ENCODE data around the gene DACH1. TPM values are rescaled to one million over a fixed set of nuclear protein-coding genes. Genes with fewer than 3 reads are reported as not detected.

The DACH1 gene
- total and polyA plus RNA-seq, 2 of the 8 experiments (the other 6 are each of a cell fraction or from before 2014, with no cell fraction given): 0.12 to 0.67 TPM

- TF ChIP-seq RNF2 (IDR thresholded peaks at IDR 0.05; ENCODE audit: borderline replicate concordance, low read depth, low read length, missing control alignments, poor library complexity, severe bottlenecking) (no peak), GTF2F1 (IDR thresholded peaks at IDR 0.05; ENCODE audit: borderline replicate concordance, low read depth, low read length) (no peak), KDM5A (IDR thresholded peaks at IDR 0.05; ENCODE audit: low read length) (no peak), POLR2AphosphoS5 (IDR thresholded peaks at IDR 0.05; ENCODE audit: low read depth, low read length) (no peak)
Measured at GRCh38 chr13:71853725-71854124, 13.3 kb downstream of the DACH1 start (continued).

Measured in H1 (cell line).